Left lung (tissue), 10 donors: ENCODE data around the gene RBMX2. TPM values are rescaled to one million over a fixed set of nuclear protein-coding genes. Genes with fewer than 3 reads are reported as not detected.

Experiments
- ATAC-seq: fragments of 200-7000 bp; cut with Tn5 transposase; one replicate; pipeline ENCODE4 v1.9.1; 2020; ENCODE audit warnings: moderate library complexity
- DNase-seq, 4 donors: peaks; one replicate each; pipeline ENCODE4 v3.0.0-alpha.2; 2013 to 2020
- H3K27ac ChIP-seq, 2 donors: fragments of 200-600 bp; sonication (generic) in 1 of 2; one replicate each; pipeline versions ENCODE4 v1.5.0 to v1.8.0; 2020 to 2021
- H3K27me3 ChIP-seq, 2 donors: fragments of 200-600 bp; sonication (generic) in 1 of 2; one replicate each; pipeline versions ENCODE4 v1.5.0 to v1.8.0; 2020 to 2021
- H3K36me3 ChIP-seq, 2 donors: fragments of 200-600 bp; sonication (generic) in 1 of 2; one replicate each; pipeline versions ENCODE4 v1.5.0 to v1.8.0; 2020 to 2021
- H3K4me1 ChIP-seq, 2 donors: fragments of 200-600 bp; one replicate each; pipeline ENCODE4 v1.8.0; 2021
- H3K4me3 ChIP-seq, 2 donors: fragments of 200-600 bp; sonication (generic) in 1 of 2; one replicate each; pipeline versions ENCODE4 v1.5.0 to v1.8.0; 2020 to 2021; ENCODE audit warnings: mild to moderate bottlenecking in 1 of 2
- H3K9me3 ChIP-seq, 2 donors: fragments of 200-600 bp; sonication (generic) in 1 of 2; one replicate each; pipeline versions ENCODE4 v1.5.0 to v1.8.0; 2020 to 2021
- CTCF ChIP-seq, 2 donors: fragments of 200-600 bp; sonication (generic) in 1 of 2; IDR thresholded peaks; one replicate each; pipeline versions ENCODE4 v1.5.0 to v1.8.0; 2021; ENCODE audit warnings: antibody characterized with exemption in 2 of 2
- intact Hi-C, 2 donors: fragments of 100-400 bp; cut with DNase I; formaldehyde crosslinking; loops; one replicate each; pipeline versions ENCODE4 v1.11.2 to v1.14.2; 2022
- polyA plus RNA-seq, 6 donors: library from polyadenylated mRNA; unstranded; fragments of 120-200 nt; gene quantifications; one replicate each; pipeline ENCODE4 v1.2.1, GENCODE V29; 2013; ENCODE audit not compliant: insufficient read length in 6 of 6
- total RNA-seq, 2 donors: library from RNA; stranded (reverse); fragmentation: NEBNext Ultra II Directional; extraction: Animal tissue kit (Norgen Biotek cat#: 25700); gene quantifications; one replicate each; pipeline ENCODE4 v1.2.1, GENCODE V29; 2021
- donor health status: DM: no; HTN: yes; CAD: no.
- donor health status: DM: no; HTN: no; CAD: no.

The RBMX2 gene
- total and polyA plus RNA-seq, 8 donors, result 13.6 to 39.1 (median 34.8) TPM

- Histone ChIP-seq H3K27me3 (no peaks in the 10 kb centered on the region), H3K27ac (no peak overlapping the region), H3K36me3 (no peaks in the 10 kb centered on the region), H3K4me3 (no peak overlapping the region), H3K9me3 (peaks cover 0 to 2% of the 10 kb centered on the region in 2 donors), H3K4me1 (no peaks in the 10 kb centered on the region)
- ATAC-seq (no peak), DNase-seq (no peak)
- intact Hi-C loops, result no loop called here
- TF ChIP-seq CTCF (IDR thresholded peaks at IDR 0.05), result no peak
Measured at GRCh38 chrX:130443875-130444274, 42.1 kb downstream of the RBMX2 start.

GRCh38 chrX:130444641-130445336, 43.0 kb downstream of the RBMX2 start:
- Histone ChIP-seq H3K27ac (no peak overlapping the region), H3K9me3 (no peaks in the 10 kb centered on the region), H3K4me3 (no peak overlapping the region), H3K27me3 (no peaks in the 10 kb centered on the region), H3K4me1 (no peaks in the 10 kb centered on the region), H3K36me3 (no peaks in the 10 kb centered on the region)
- TF ChIP-seq CTCF (IDR thresholded peaks at IDR 0.05), result no peak
- no peak for ATAC-seq
- intact Hi-C loops, result no loop called here
- DNase-seq, result no peak

GRCh38 chrX:130446974-130447373, 45.2 kb downstream of the RBMX2 start:
- Histone ChIP-seq H3K27ac (no peak overlapping the region), H3K9me3 (no peaks in the 10 kb centered on the region), H3K27me3 (no peaks in the 10 kb centered on the region), H3K36me3 (no peaks in the 10 kb centered on the region), H3K4me1 (no peaks in the 10 kb centered on the region), H3K4me3 (no peak overlapping the region)
- no peak for TF ChIP-seq CTCF (IDR thresholded peaks at IDR 0.05)
- ATAC-seq (no peak), DNase-seq (no peak)
- intact Hi-C loops, result no loop called here

Other genes with a start within 250 kb of the RBMX2 start
- 10 to 100 TPM; 31.2 to 33.1 TPM for gene AIFM1, start 236.1 kb upstream of the RBMX2 start, total RNA-seq
- 10 to 100 TPM; 27.2 to 34.9 (median 30.0) TPM for gene AIFM1, start 236.1 kb upstream of the RBMX2 start, polyA plus RNA-seq
- 1 to 10 TPM in 1 of 2 donors, under 1 TPM in 1; 0.58 to 1.4 TPM for gene RAB33A, start 230.0 kb upstream of the RBMX2 start, total RNA-seq
- under 1 TPM; 0.44 to 0.93 (median 0.73) TPM for gene RAB33A, start 230.0 kb upstream of the RBMX2 start, polyA plus RNA-seq
- 1 to 10 TPM; 3.9 to 4.3 TPM for gene ZNF280C, start 133.1 kb upstream of the RBMX2 start, total RNA-seq
- 10 to 100 TPM in 1 of 6 donors, 1 to 10 TPM in 5; 7.8 to 10.2 (median 8.9) TPM for gene ZNF280C, start 133.1 kb upstream of the RBMX2 start, polyA plus RNA-seq
- gene SLC25A14, start 62.1 kb upstream of the RBMX2 start, total RNA-seq, result 10 to 100 TPM in 1 of 2 donors, 1 to 10 TPM in 1; 8.3 to 10.9 TPM
- gene SLC25A14, start 62.1 kb upstream of the RBMX2 start, polyA plus RNA-seq, result 10 to 100 TPM; 23.2 to 33.4 (median 27.6) TPM
- gene GPR119, start 16.3 kb upstream of the RBMX2 start, total RNA-seq, result not detected
- gene GPR119, start 16.3 kb upstream of the RBMX2 start, polyA plus RNA-seq, result not detected